ENCODE data around the gene CACNA2D4.
A peak's percentile ranks its signal among the peaks of the same experiment; 100 is the strongest.

CACNA2D4 gene

DNA sequence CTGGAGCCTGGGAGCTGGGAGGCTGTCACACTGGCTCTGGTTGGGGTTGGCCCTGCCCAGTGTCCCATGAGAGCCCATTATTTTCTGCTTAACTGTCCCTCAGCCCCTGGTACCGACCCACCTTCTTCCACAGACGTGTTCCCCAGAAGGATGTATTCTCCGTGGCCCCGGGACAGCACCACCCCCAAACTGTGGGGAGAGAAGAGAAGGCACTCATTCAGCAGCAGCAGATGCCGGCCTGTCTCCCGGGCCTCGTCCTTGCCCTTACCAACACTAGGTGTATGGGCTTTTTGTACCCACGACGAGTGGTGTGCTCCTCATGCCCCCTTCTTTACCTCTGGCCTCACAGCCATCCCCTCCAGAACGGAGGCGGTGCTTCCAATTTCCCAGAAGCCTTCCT lies 60.0 kb downstream of the CACNA2D4 start:
- H3K27ac ChIP-seq, result no peak overlapping the region
- DNase-seq (ENCODE audit: low spot score), result peak; percentile 62
- TF ChIP-seq, protein P1, sequence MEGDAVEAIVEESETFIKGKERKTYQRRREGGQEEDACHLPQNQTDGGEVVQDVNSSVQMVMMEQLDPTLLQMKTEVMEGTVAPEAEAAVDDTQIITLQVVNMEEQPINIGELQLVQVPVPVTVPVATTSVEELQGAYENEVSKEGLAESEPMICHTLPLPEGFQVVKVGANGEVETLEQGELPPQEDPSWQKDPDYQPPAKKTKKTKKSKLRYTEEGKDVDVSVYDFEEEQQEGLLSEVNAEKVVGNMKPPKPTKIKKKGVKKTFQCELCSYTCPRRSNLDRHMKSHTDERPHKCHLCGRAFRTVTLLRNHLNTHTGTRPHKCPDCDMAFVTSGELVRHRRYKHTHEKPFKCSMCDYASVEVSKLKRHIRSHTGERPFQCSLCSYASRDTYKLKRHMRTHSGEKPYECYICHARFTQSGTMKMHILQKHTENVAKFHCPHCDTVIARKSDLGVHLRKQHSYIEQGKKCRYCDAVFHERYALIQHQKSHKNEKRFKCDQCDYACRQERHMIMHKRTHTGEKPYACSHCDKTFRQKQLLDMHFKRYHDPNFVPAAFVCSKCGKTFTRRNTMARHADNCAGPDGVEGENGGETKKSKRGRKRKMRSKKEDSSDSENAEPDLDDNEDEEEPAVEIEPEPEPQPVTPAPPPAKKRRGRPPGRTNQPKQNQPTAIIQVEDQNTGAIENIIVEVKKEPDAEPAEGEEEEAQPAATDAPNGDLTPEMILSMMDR (IDR thresholded peaks at IDR 0.05), result no peak
- H3K4me3 ChIP-seq, result no peak overlapping the region

DNA sequence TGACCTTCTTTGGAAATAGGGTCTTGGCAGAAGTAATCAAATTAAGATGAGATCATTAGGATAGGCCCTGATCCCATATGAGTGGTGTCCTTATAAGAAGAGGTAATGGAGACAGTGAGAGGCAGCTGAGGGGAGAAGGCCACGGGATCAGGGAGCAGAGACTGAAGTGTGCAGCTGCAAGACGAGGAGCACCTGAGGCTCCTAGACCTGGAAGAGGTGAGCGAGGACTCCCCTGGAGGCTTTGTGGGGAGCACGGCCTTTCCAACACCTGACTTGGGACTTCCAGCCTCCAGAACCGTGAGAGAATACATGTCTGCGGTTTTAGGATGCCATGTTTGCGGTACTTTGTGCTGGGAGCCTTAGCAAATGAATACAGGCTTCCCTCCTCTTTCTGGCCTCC lies 60.6 kb downstream of the CACNA2D4 start:
- Histone ChIP-seq H3K27ac (no peak overlapping the region), H3K4me3 (no peak overlapping the region)
- TF ChIP-seq, protein P1 (IDR thresholded peaks at IDR 0.05), result no peak
- DNase-seq (ENCODE audit: low spot score), result peak; percentile 46

DNA sequence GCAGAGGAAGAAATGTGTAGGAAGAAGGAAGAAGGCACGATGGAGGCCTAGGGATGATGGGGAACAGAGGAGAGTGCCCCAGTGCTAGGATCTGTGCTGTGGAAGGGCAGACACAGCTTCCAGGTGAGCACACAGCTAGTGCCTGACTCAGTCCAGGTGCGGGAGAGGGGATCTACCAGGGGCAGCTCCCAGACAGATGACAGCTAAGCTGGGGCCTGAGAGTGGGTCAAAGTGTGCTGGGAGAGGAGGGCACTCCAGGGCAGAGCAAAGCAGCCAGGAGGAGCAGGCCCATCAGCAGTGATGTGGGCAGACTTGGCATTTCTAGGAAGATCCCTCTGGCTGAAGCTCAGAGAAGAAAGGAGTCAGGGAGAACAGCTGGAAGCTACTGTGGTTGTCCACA lies 61.4 kb downstream of the CACNA2D4 start:
- H3K4me3 ChIP-seq, result no peak overlapping the region

DNA sequence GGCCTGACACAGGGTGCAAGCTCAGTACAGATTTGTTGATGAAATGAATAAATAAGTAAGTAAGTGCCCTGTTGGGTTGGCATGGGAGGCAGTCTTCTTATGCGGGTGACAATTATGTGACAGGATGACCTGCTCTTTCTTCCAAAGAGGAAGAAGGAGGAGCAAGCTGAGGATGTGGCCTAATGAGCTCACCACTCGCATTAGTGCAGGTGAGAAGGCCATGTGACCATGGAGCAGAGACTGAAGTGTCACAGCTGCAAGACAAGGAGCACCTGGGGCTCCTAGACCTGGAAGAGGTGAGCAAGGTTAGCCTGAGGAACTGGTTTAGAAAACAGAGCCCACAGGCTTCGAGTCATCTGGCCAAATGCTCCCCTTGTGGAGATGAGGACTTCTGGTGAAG lies 63.2 kb downstream of the CACNA2D4 start:
- TF ChIP-seq, protein P1 (IDR thresholded peaks at IDR 0.05), result no peak
- Histone ChIP-seq H3K4me3 (no peak overlapping the region), H3K27ac (no peak overlapping the region)
- peak; percentile 26 for DNase-seq (ENCODE audit: low spot score)

More for the DNA sequence above, 61.4 kb downstream of the CACNA2D4 start:
- H3K27ac ChIP-seq, result no peak overlapping the region
- TF ChIP-seq, protein P1 (IDR thresholded peaks at IDR 0.05), result no peak
- peak; percentile 62 for DNase-seq (ENCODE audit: low spot score)

DNA sequence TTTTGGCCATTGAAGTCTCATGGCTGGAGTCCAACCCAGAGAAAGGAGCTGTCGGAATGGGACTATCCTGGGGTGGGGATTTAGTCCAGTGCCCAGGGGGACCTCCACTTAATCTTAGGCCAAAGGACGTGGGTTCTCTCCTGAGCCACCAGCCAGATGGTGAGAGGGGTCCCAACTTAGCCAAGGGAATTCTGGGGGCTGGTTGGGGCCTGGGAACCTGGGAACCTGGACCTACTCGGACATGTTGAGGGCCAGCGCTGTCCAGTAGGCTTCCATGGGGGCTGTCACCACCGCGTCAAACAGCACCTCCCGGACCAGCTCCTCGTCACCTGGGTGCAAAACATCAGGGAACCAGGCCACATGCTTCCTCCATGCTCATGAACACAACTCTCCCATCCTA lies 64.7 kb downstream of the CACNA2D4 start:
- Histone ChIP-seq H3K27ac (no peak overlapping the region), H3K4me3 (no peak overlapping the region)
- TF ChIP-seq, protein P1 (IDR thresholded peaks at IDR 0.05), result no peak
- DNase-seq (ENCODE audit: low spot score), result peak; percentile 52

DNA sequence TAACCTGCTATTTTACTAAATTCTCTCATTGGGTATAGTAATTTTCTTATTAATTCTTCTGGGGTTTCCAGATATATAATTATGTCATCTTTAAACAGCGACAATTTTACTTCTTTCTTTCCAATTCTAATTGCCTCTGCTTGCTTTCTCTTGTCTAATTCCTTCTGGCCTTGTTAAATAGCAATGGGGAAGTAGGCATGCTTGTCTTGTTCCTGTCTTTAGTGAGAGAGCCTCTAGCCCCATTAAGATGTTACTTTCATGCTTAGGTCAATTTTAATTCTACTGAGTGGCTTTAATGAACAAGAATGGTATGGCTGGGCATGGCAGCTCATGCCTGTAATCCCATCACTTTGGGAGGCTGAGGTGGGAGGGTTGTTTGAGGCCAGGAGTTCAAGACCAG lies 66.4 kb downstream of the CACNA2D4 start:
- TF ChIP-seq, protein P1 (IDR thresholded peaks at IDR 0.05), result no peak
- DNase-seq (ENCODE audit: low spot score), result no peak
- H3K27ac ChIP-seq, result no peak overlapping the region
- no peak overlapping the region for H3K4me3 ChIP-seq

DNA sequence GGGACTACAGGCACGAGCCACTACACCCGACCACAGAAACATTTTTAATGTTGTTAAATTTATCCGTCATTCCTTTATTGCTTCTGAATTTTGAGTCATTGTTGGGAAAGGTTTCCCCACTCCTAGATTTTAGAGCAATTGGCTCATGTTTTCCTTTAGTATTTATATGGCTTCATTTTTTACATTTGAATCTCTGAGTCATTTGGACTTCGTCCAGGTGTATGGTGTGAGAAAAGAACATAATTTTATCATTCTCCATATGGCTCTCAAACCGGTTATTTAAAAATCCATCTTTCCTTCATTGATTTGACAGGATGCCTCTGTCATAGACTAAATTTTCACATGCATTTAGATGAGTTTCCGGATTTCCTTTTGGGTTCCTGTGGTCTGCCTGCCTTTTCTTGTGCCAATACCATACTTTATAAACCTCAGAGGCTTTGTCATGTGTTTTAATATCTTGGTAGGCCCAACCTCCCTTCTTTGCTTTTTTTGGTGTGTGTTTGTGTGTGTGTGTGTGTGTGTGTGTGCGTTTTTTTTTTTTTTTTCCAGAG lies 67.2 kb downstream of the CACNA2D4 start:
- no peak overlapping the region for H3K27ac ChIP-seq
- no peak for DNase-seq (ENCODE audit: low spot score)
- TF ChIP-seq, protein P1 (IDR thresholded peaks at IDR 0.05), result no peak
- no peak overlapping the region for H3K4me3 ChIP-seq

Data from coronary artery (tissue), 2 donors.